ENCODE measurements around the gene LYST.
"Not testable (repeated sequence)": the region's sequence is repeated elsewhere in the genome, so short reads cannot be mapped to it uniquely, and the experiment has no call there.

DNA sequence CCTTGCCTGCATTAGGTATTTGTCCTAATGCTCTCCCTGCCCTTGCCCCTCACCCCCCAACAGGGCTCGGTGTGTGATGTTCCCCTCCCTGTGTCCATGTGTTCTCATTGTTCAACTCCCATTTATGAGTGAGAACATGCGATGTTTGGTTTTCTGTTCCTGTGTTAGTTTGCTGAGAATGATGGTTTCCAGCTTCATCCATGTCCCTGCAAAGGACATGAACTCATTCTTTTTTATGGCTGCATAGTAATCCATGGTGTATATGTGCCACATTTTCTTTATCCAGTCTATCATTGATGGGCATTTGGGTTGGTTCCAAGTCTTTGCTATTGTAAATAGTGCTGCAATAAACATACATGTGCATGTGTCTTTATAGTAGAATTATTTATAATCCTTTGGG, 228.1 kb downstream of the LYST start:
- not testable (repeated sequence) for TF ChIP-seq POLR2AphosphoS5 (IDR thresholded peaks at IDR 0.05; ENCODE audit: borderline replicate concordance, low read depth, low read length); EZH2 (IDR thresholded peaks at IDR 0.05)

Data from SK-N-MC (cell line).